Omental fat pad (tissue), 4 donors: ENCODE results near the gene AATK. TPM values are rescaled to one million over a fixed set of nuclear protein-coding genes. Genes with fewer than 3 reads are reported as not detected.

ENCODE experiments used
- ATAC-seq: fragments of 150-250 bp; one replicate; pipeline ENCODE4 v1.9.1; 2016; ENCODE audit warnings: mild to moderate bottlenecking, moderate library complexity; ENCODE audit not compliant: low FRiP score
- DNase-seq: peaks from one replicate; pipeline ENCODE4 v3.0.0-alpha.2; 2019; ENCODE audit warnings: low spot score
- total RNA-seq, 4 donors: library from RNA; depleted of rRNA; stranded (reverse); fragments of >200 nt; gene quantifications; one replicate each; pipeline ENCODE4 v1.1.0, GENCODE V29; 2016
- TF ChIP-seq, protein P1 (sequence below), 3 donors: fragments of 450-650 bp; IDR thresholded peaks; one replicate each; pipeline ENCODE4 v1.5.1; 2016 to 2017; ENCODE audit warnings: antibody characterized with exemption in 3 of 3, mild to moderate bottlenecking in 3 of 3, moderate library complexity in 2 of 3

Gene AATK
- total RNA-seq, 4 donors from 2014 or later, result 1.3 to 6.0 (median 3.1) TPM

GRCh38 chr17:81132770-81133723 is 33.0 kb downstream of the AATK start:
- ATAC-seq, result no peak
- TF ChIP-seq, protein P1, sequence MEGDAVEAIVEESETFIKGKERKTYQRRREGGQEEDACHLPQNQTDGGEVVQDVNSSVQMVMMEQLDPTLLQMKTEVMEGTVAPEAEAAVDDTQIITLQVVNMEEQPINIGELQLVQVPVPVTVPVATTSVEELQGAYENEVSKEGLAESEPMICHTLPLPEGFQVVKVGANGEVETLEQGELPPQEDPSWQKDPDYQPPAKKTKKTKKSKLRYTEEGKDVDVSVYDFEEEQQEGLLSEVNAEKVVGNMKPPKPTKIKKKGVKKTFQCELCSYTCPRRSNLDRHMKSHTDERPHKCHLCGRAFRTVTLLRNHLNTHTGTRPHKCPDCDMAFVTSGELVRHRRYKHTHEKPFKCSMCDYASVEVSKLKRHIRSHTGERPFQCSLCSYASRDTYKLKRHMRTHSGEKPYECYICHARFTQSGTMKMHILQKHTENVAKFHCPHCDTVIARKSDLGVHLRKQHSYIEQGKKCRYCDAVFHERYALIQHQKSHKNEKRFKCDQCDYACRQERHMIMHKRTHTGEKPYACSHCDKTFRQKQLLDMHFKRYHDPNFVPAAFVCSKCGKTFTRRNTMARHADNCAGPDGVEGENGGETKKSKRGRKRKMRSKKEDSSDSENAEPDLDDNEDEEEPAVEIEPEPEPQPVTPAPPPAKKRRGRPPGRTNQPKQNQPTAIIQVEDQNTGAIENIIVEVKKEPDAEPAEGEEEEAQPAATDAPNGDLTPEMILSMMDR (IDR thresholded peaks at IDR 0.05), result no peak
- no peak for DNase-seq

GRCh38 chr17:81132197-81132540 is 33.9 kb downstream of the AATK start:
- TF ChIP-seq, protein P1 (IDR thresholded peaks at IDR 0.05), result no peak
- ATAC-seq, result no peak
- DNase-seq, result no peak

DNA sequence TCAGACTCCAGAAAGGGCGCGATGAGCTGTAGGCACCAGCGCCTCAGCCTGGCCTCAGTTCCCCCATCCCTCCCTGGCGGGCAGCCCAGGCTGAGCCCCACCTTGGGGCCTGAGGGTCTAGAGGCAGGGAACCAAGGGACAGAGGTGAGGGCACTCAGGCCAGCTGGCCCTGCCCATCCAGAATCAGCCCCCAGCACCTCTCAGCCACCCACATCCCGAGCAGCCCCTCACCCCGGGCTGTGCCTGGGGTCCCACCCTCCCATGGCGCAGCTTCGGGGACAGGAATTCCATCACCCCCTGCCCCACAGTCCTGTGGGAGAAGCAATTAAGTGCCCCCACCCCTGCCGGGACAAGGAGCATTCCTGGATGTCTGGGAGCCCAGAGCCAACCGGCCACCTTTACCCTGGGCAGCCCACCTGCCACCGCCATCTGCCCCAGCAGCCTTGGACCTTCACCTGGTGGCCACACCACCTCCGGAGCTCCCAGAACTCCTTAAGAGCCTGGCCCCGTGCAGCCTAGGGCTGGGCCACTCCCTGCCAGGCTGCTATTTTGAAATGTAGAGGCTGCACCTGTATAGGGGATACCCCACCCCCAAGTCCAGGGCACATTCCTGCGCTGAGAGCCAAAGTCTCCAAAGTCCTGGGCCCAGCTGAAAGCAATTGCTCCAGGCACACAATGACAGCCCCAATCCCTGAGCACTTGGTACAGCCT is 34.4 kb downstream of the AATK start:
- ATAC-seq, result no peak
- TF ChIP-seq, protein P1 (IDR thresholded peaks at IDR 0.05), result no peak
- DNase-seq, result no peak

DNA sequence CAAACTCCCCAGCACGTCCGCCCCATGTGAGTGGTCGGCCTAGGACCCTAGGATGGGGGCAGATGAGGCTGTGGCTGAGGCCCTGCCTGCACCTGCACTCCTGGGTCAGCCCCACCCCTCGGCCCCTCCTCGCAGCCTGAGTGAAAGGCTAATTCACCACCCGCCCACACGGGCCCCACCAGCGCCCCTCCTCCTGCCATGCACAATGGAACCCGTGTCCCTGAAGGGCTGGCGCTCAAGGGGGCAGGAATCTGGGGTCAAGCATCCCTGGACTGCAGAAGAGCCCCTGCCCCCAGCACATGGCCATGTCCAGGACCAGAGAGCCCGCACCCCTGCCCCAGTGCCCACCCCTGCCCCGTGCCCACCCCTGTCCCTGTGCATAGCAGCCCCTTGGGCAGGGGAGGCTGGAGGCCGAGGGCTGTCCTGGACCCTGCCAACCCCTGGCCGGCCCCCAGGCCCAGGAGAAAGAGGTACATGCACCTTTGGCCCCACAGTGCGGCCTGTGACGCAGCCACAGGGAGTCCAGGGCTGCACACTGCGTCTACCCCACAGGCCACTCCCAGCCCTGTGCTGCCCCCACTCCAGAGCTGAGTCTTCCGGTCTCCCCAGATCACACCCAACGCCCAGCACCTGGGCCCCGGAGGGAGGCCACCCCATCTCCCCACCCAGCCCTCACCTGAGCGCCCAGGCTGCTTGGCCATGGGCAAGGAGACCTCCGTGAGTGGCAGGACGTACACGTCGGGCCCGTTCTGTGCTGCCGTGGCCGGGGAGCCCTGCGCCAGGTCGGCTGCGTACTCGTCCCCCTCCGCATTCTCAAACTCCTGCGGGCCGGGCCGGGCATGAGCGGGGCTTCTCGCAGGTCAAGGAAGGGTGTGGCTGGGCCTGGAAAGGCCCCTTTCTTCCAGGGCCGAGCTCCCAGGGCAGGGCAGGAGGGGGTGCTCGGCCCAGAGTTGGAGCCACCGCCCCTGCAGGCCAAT is 35.3 kb downstream of the AATK start:
- TF ChIP-seq, protein P1 (IDR thresholded peaks at IDR 0.05), result no peak
- ATAC-seq (no peak), DNase-seq (no peak)

DNA sequence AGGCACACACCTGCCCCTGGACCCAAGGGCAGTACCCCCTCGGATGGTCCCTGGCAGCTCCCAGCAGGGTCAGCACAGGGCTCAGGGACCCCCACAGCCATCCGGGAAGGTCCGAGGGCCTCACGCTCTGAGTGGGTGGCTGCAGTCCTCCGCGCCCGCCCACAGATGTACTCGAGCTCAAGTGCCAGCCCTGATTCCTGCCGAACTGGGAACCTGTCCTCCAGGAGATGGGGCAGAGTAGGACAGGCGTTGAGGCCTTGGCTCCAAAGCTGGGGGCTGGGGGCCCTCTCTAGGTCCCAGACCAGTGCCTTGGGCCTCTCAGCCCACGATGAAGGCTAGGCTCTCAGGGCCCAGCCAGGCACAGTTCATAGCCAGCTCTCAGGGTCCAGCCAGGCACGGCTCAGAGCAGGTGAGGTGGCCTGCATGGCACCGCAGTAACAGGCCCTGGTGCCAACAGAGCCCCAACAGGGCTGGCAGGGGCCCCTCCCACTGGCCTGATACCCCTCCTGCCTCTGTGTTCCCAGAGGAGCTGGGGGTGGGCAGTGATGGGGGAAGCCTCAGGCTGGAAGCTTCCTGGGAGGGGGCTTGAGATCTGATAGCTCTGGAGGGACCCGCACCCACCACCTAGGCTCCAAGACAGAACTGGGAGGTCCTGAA is 36.2 kb downstream of the AATK start:
- no peak for DNase-seq
- TF ChIP-seq, protein P1 (IDR thresholded peaks at IDR 0.05), result no peak
- no peak for ATAC-seq

- DNase-seq (no peak), ATAC-seq (no peak)
- TF ChIP-seq, protein P1 (IDR thresholded peaks at IDR 0.05), result no peak
These were observed 36.7 kb downstream of the AATK start for GRCh38 chr17:81129289-81129688.
